SU-DHL-6 (cell line): Measurements from ENCODE around the gene EHBP1.

Experiments used
- H2AFZ ChIP-seq: fragments of 200-600 bp; sonication (generic); 2 replicates; pipeline ENCODE4 v1.6.1; 2014; ENCODE audit warnings: low read depth, mild to moderate bottlenecking, moderate library complexity, mixed read lengths, antibody characterized with exemption, low read length; ENCODE audit not compliant: severe bottlenecking
- H3F3A ChIP-seq: fragments of 200-600 bp; shearing (Covaris generic); 2 replicates; pipeline ENCODE4 v1.6.0; 2016; ENCODE audit warnings: antibody characterized with exemption, mild to moderate bottlenecking; ENCODE audit not compliant: insufficient read depth
- H3K27ac ChIP-seq: fragments of 200-600 bp; sonication (generic); 2 replicates; pipeline ENCODE4 v1.5.1; 2016; ENCODE audit warnings: low read depth, mild to moderate bottlenecking, low read length, moderate library complexity, mixed read lengths
- H3K27me3 ChIP-seq: fragments of 200-600 bp; sonication (generic), shearing (Covaris generic); 2 replicates; pipeline ENCODE4 v1.6.0; 2014; ENCODE audit warnings: mild to moderate bottlenecking, low read length
- H3K36me3 ChIP-seq: fragments of 200-600 bp; sonication (generic); 2 replicates; pipeline ENCODE4 v1.6.1; 2014; ENCODE audit warnings: mild to moderate bottlenecking, low read length, mixed read lengths
- H3K4me2 ChIP-seq: fragments of 300-600, 200-600 bp; shearing (Covaris generic), sonication (generic); 2 replicates; pipeline ENCODE4 v1.6.0; 2014; ENCODE audit warnings: low read length, low read depth, mild to moderate bottlenecking; ENCODE audit not compliant: poor library complexity, severe bottlenecking
- H3K4me3 ChIP-seq: fragments of 200-600 bp; sonication (generic); 2 replicates; pipeline ENCODE4 v1.5.1; 2014; ENCODE audit warnings: antibody characterized with exemption, low read length, mild to moderate bottlenecking, mixed read lengths; ENCODE audit not compliant: insufficient read depth, poor library complexity, severe bottlenecking
- H3K79me2 ChIP-seq: fragments of 200-600 bp; sonication (generic); 2 replicates; pipeline ENCODE4 v1.6.1; 2014; ENCODE audit warnings: mild to moderate bottlenecking, low read length, moderate library complexity; ENCODE audit not compliant: insufficient read depth
- H3K9ac ChIP-seq: fragments of 200-600 bp; sonication (generic); 2 replicates; pipeline ENCODE4 v1.7.0; 2014; ENCODE audit warnings: mild to moderate bottlenecking, low read length
- H3K9me2 ChIP-seq: fragments of 200-600 bp; sonication (generic); replicated peaks from 2 replicates; pipeline ENCODE4 v1.6.1; 2014; ENCODE audit warnings: low read length; ENCODE audit not compliant: insufficient read depth
- H3K9me3 ChIP-seq: fragments of 200-600 bp; sonication (generic); 2 replicates; pipeline ENCODE4 v1.6.1; 2014; ENCODE audit warnings: low read length, mixed read lengths; ENCODE audit not compliant: insufficient read depth
- H4K20me1 ChIP-seq: fragments of 200-600 bp; sonication (generic); 2 replicates; pipeline ENCODE4 v1.6.1; 2014; ENCODE audit warnings: low read depth, mild to moderate bottlenecking, antibody characterized with exemption, low read length, moderate library complexity, mixed read lengths
- CTCF ChIP-seq: fragments of 200-600 bp; sonication (generic); IDR thresholded peaks from one replicate; pipeline ENCODE4 v1.5.1; 2017; ENCODE audit warnings: antibody characterized with exemption, mild to moderate bottlenecking, low read length, moderate library complexity; ENCODE audit not compliant: insufficient read depth, poor library complexity, severe bottlenecking
- EZH2phosphoT487 ChIP-seq: fragments of 200-600 bp; sonication (generic), shearing (Covaris generic); conservative IDR thresholded peaks from 2 replicates; pipeline ENCODE4 v1.6.1; 2018; ENCODE audit warnings: mild to moderate bottlenecking, antibody characterized with exemption, low read length, moderate library complexity, mixed read lengths

EHBP1 gene

GRCh38 chr2:63046961-63047320, 341.4 kb downstream of the EHBP1 start:
- no peak overlapping the region for H3K4me2 ChIP-seq
- H3K79me2 ChIP-seq, result no peaks in the 10 kb centered on the region; the same call in 1 of the 2 replicates
- H3K36me3 ChIP-seq, result no peaks in the 10 kb centered on the region
- TF ChIP-seq EZH2phosphoT487 (no peak), CTCF (no peak)
- no peaks in the 10 kb centered on the region for H3K9me2 ChIP-seq
- no peaks in the 10 kb centered on the region for H3K9me3 ChIP-seq
- no peaks in the 10 kb centered on the region for H4K20me1 ChIP-seq
- no peak overlapping the region for H2AFZ ChIP-seq
- no peaks in the 10 kb centered on the region for H3F3A ChIP-seq
- H3K9ac ChIP-seq, result no peak overlapping the region
- no peak overlapping the region for H3K4me3 ChIP-seq
- no peaks in the 10 kb centered on the region for H3K27me3 ChIP-seq
- no peak overlapping the region for H3K27ac ChIP-seq

- Histone ChIP-seq H3K27ac (no peak overlapping the region), H2AFZ (no peak overlapping the region), H4K20me1 (no peaks in the 10 kb centered on the region), H3K9ac (no peak overlapping the region), H3K27me3 (no peaks in the 10 kb centered on the region), H3K9me3 (no peaks in the 10 kb centered on the region), H3F3A (no peaks in the 10 kb centered on the region), H3K36me3 (no peaks in the 10 kb centered on the region), H3K4me3 (no peak overlapping the region), H3K79me2 (no peaks in the 10 kb centered on the region; the same call in 1 of the 2 replicates), H3K9me2 (no peaks in the 10 kb centered on the region), H3K4me2 (no peak overlapping the region)
- no peak for TF ChIP-seq EZH2phosphoT487
- TF ChIP-seq CTCF, result no peak
Measured at GRCh38 chr2:63047321-63048279, 342.1 kb downstream of the EHBP1 start.

GRCh38 chr2:63048367-63049171, 343.1 kb downstream of the EHBP1 start:
- H3K4me3 ChIP-seq, result no peak overlapping the region
- H3K9me3 ChIP-seq, result no peaks in the 10 kb centered on the region
- H3K36me3 ChIP-seq, result no peaks in the 10 kb centered on the region
- no peaks in the 10 kb centered on the region; the same call in 1 of the 2 replicates for H3K79me2 ChIP-seq
- H2AFZ ChIP-seq, result no peak overlapping the region
- H3K4me2 ChIP-seq, result no peak overlapping the region
- TF ChIP-seq CTCF, result no peak
- TF ChIP-seq EZH2phosphoT487, result no peak
- no peaks in the 10 kb centered on the region for H3K27me3 ChIP-seq
- H3K27ac ChIP-seq, result no peak overlapping the region
- H3F3A ChIP-seq, result no peaks in the 10 kb centered on the region
- H4K20me1 ChIP-seq, result no peaks in the 10 kb centered on the region
- no peak overlapping the region for H3K9ac ChIP-seq
- H3K9me2 ChIP-seq, result no peaks in the 10 kb centered on the region
